ENCODE data around the gene GDF3.
"Not testable (repeated sequence)": the region's sequence is repeated elsewhere in the genome, so short reads cannot be mapped to it uniquely, and the experiment has no call there.

The GDF3 gene

GRCh38 chr12:7646178-7646475 is 49.4 kb downstream of the GDF3 start:
- no peak for DNase-seq (ENCODE audit: low read depth)
- no peak overlapping the region for H3K4me3 ChIP-seq (ENCODE audit: low read depth, low read length)
- TF ChIP-seq CTCF (IDR thresholded peaks at IDR 0.05; ENCODE audit: low read depth, low read length, missing control alignments), result no peak

GRCh38 chr12:7645395-7646177 is 50.0 kb downstream of the GDF3 start:
- no peak overlapping the region for H3K4me3 ChIP-seq (ENCODE audit: low read depth, low read length)
- no peak for DNase-seq (ENCODE audit: low read depth)
- TF ChIP-seq CTCF (IDR thresholded peaks at IDR 0.05; ENCODE audit: low read depth, low read length, missing control alignments), result peak; percentile 83

DNA sequence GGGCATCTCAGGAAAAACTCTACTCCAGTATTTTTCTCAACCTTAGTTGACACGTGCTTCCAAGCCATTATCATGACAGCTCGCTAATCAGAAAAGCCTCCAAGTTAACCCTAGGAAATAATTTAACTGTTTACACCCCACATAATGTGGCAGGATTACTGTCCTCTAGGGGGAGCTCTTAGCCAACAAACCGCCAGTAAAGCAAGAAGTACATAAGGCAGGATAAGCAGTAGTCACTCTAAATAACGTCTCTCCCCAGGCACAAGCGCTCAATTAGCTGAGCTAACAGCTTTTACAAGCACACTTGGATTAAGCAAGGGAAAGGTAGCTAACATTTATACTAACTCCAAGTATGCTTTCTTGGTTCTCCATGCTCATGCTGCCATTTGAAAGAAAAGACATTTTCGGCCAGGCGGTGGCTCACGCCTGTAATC is 52.7 kb downstream of the GDF3 start:
- peak; percentile 8 for DNase-seq (ENCODE audit: low read depth)
- no peak overlapping the region for H3K4me3 ChIP-seq (ENCODE audit: low read depth, low read length)
- peak; percentile 46 for TF ChIP-seq CTCF (IDR thresholded peaks at IDR 0.05; ENCODE audit: low read depth, low read length, missing control alignments)

GRCh38 chr12:7642287-7642686 is 53.3 kb downstream of the GDF3 start:
- H3K4me3 ChIP-seq (ENCODE audit: low read depth, low read length), result no peak overlapping the region
- DNase-seq (ENCODE audit: low read depth), result no peak
- TF ChIP-seq CTCF (IDR thresholded peaks at IDR 0.05; ENCODE audit: low read depth, low read length, missing control alignments), result no peak

- H3K4me3 ChIP-seq (ENCODE audit: low read depth, low read length); DNase-seq (ENCODE audit: low read depth): not testable (repeated sequence)
These were observed 55.2 kb downstream of the GDF3 start for GRCh38 chr12:7640123-7640995.

Measured in GM12864 (cell line).